GM23248 (cell line): Measurements from ENCODE around the gene MED12L.

Experiments used
- EZH2 ChIP-seq: fragments of 200-600 bp; sonication (generic); IDR thresholded peaks from 2 replicates; pipeline ENCODE4 v1.6.1; 2018; ENCODE audit warnings: antibody characterized with exemption, mild to moderate bottlenecking; ENCODE audit not compliant: insufficient read depth, poor library complexity, severe bottlenecking
- EZH2phosphoT487 ChIP-seq: fragments of 200-600 bp; sonication (generic); IDR thresholded peaks from 2 replicates; pipeline ENCODE4 v1.6.1; 2018; ENCODE audit warnings: antibody characterized with exemption, moderate library complexity, mild to moderate bottlenecking, low read depth; ENCODE audit not compliant: insufficient read depth

DNA sequence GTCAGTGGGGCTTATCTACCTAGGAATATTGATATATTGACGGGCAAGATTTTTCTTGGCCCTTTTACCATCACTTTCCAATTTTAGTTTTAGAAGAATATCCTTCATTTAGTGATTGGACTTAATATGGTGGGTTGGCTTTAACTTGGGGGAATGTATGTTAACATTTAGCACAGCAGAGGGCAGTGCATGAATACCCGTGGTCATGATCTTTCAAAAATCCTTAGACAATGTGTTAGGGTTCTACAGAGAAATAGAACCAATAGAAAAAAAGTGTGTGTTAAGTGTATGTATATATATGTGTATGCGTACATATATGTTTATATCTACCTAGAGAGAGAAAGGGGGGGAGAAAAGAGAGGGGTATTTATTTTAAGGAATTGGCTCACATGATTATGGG lies 80.7 kb downstream of the MED12L start:
- TF ChIP-seq EZH2phosphoT487 (no peak), EZH2 (no peak)
